ENCODE measurements around the gene ANKDD1A.

DNA sequence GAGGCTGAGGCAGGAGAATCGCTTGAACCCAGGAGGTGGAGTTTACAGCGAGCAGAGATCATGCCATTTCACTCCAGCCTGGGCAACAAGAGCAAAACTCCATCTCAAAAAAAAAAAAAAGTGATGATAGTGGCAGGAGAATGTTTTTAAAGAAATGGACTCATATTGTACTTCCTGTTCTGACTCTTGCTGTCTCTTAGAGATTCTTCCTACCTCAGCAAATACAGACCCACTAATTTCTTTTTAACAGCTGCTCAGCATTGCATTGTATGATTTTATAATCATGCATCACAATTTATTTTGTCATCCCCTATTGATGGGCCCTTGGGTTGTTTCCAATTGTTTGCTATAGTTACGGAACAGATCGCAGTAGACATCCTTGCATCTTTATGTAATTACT is 8.8 kb upstream of the ANKDD1A start:
- TF ChIP-seq POLR2A (IDR thresholded peaks at IDR 0.05; ENCODE audit: low read length): no peak
- no peak for TF ChIP-seq GATA1 (IDR thresholded peaks at IDR 0.05; ENCODE audit: low read depth, low read length)
